A673 (cell line): ENCODE data around the gene BEST1.

Source experiments
- CTCF ChIP-seq: fragments of 300-800, 200-600 bp; sonication (generic); conservative IDR thresholded peaks from 2 replicates; pipeline ENCODE4 v1.5.1; 2017; ENCODE audit warnings: low read depth, mild to moderate bottlenecking, antibody characterized with exemption, low read length, moderate library complexity, mixed read lengths
- EZH2 ChIP-seq: fragments of 200-600 bp; sonication (generic); IDR thresholded peaks from 2 replicates; pipeline ENCODE4 v1.6.1; 2017; ENCODE audit warnings: borderline replicate concordance, low read depth, mild to moderate bottlenecking, mixed read lengths, antibody characterized with exemption, low read length; ENCODE audit not compliant: poor library complexity, severe bottlenecking

- TF ChIP-seq CTCF (no peak), EZH2 (no peak)
Observed at GRCh38 chr11:61978703-61979661, 28.8 kb downstream of the BEST1 start.
